Osteoblast (primary cell): ENCODE results near the gene EGLN1. TPM values are rescaled to one million over a fixed set of nuclear protein-coding genes. Genes with fewer than 3 reads are reported as not detected.
A peak's percentile ranks its signal among the peaks of the same experiment; 100 is the strongest.

Experiments
- DNase-seq: peaks from one replicate; pipeline ENCODE4 v3.0.0; 2011; ENCODE audit warnings: low spot score, mixed read lengths; ENCODE audit not compliant: insufficient read length; ENCODE audit errors: missing footprints
- H2AFZ ChIP-seq: 2 replicates; pipeline ENCODE4 v1.6.0; 2011; ENCODE audit warnings: mild to moderate bottlenecking, low read length
- H3K27ac ChIP-seq: 2 replicates; pipeline ENCODE4 v1.5.1; 2011; ENCODE audit warnings: mild to moderate bottlenecking, low read depth, low read length, moderate library complexity
- H3K27me3 ChIP-seq: 2 replicates; pipeline ENCODE4 v1.6.0; 2012; ENCODE audit warnings: mild to moderate bottlenecking, control low read depth, inconsistent platforms, low read length, moderate library complexity; ENCODE audit not compliant: insufficient read depth
- H3K36me3 ChIP-seq: 2 replicates; pipeline ENCODE4 v1.5.1; 2011; ENCODE audit warnings: mild to moderate bottlenecking, low read length, control low read depth, moderate library complexity; ENCODE audit not compliant: insufficient read depth
- H3K4me1 ChIP-seq: 2 replicates; pipeline ENCODE4 v1.5.1; 2011; ENCODE audit warnings: mild to moderate bottlenecking, low read length, control low read depth, moderate library complexity; ENCODE audit not compliant: insufficient read depth
- H3K4me2 ChIP-seq: 2 replicates; pipeline ENCODE4 v1.6.0; 2011; ENCODE audit warnings: mild to moderate bottlenecking, low read length; ENCODE audit not compliant: insufficient read depth
- H3K4me3 ChIP-seq: fragments of 200-600 bp; sonication (generic); 3 replicates; pipeline ENCODE4 v1.5.1; 2012; ENCODE audit warnings: mild to moderate bottlenecking, low read length, inconsistent platforms; ENCODE audit not compliant: insufficient read depth
- H3K79me2 ChIP-seq: 2 replicates; pipeline ENCODE4 v1.6.0; 2012; ENCODE audit warnings: mild to moderate bottlenecking, low read length, control low read depth, inconsistent platforms; ENCODE audit not compliant: insufficient read depth
- H3K9me3 ChIP-seq: 2 replicates; pipeline ENCODE4 v1.5.1; 2011; ENCODE audit warnings: low read depth, low read length, control low read depth
- H4K20me1 ChIP-seq: 2 replicates; pipeline ENCODE4 v1.6.0; 2012; ENCODE audit warnings: mild to moderate bottlenecking, low read length, control low read depth; ENCODE audit not compliant: insufficient read depth
- total RNA-seq: library from RNA; depleted of rRNA; stranded (reverse); fragments of >200 nt; gene quantifications from 2 replicates; pipeline ENCODE4 v1.2.3, GENCODE V29; 2012
- TF ChIP-seq, protein P1 (sequence below): IDR thresholded peaks from 2 replicates; pipeline ENCODE4 v1.5.1; 2011; ENCODE audit warnings: mild to moderate bottlenecking, low read depth, low read length, moderate library complexity; ENCODE audit errors: extremely low read depth

EGLN1 gene
- total RNA-seq, 1 donor: 52.5 TPM

DNA sequence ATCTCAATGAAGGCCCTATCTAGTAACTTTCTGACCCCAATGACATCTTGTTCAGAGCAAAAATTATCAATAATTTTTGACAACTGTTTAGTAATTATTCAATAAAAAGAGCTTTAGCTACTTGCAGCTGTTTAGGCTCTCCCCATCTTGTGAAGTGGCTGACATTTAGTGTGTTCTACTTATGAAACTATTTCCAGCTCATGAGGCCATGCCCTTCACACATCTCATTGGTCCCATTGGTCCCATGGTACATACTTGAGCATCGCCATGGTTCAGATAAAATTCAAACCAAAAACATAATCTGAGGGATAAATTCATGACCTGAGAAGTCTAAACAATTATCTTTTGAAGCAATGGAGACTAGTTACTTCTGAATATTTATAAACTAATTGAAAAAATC, 59.8 kb downstream of the EGLN1 start:
- H3K9me3 ChIP-seq: no peaks in the 10 kb centered on the region
- no peak overlapping the region for H3K4me3 ChIP-seq
- no peaks in the 10 kb centered on the region for H3K27me3 ChIP-seq
- no peak overlapping the region for H2AFZ ChIP-seq
- peaks cover 11% of the 10 kb centered on the region for H3K4me1 ChIP-seq
- TF ChIP-seq, protein P1, sequence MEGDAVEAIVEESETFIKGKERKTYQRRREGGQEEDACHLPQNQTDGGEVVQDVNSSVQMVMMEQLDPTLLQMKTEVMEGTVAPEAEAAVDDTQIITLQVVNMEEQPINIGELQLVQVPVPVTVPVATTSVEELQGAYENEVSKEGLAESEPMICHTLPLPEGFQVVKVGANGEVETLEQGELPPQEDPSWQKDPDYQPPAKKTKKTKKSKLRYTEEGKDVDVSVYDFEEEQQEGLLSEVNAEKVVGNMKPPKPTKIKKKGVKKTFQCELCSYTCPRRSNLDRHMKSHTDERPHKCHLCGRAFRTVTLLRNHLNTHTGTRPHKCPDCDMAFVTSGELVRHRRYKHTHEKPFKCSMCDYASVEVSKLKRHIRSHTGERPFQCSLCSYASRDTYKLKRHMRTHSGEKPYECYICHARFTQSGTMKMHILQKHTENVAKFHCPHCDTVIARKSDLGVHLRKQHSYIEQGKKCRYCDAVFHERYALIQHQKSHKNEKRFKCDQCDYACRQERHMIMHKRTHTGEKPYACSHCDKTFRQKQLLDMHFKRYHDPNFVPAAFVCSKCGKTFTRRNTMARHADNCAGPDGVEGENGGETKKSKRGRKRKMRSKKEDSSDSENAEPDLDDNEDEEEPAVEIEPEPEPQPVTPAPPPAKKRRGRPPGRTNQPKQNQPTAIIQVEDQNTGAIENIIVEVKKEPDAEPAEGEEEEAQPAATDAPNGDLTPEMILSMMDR: no peak
- no peak overlapping the region for H3K4me2 ChIP-seq
- no peak for DNase-seq
- no peaks in the 10 kb centered on the region for H3K36me3 ChIP-seq
- H3K27ac ChIP-seq: no peak overlapping the region
- H4K20me1 ChIP-seq: no peaks in the 10 kb centered on the region
- no peaks in the 10 kb centered on the region for H3K79me2 ChIP-seq

DNA sequence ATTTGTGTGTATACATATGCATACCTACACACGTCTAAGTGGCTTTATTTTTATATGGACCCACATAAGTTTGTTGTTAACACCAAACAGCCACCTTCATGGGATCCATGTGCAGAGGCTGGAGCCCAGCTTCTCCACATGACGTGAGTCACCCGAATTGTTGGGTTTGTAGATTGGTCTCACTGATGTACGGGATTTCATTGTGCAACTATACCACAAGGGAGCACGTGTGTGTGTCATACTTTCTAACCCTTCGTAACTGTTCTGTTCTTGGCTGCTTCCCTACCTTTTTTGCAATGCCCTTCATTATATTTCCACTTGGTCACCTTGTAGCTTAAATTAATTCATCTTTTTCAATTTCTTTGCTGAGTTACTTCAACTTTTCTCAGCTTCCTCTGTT, 63.0 kb downstream of the EGLN1 start:
- Histone ChIP-seq H3K27ac (peak overlapping the region; percentile 48), H3K79me2 (no peaks in the 10 kb centered on the region), H3K4me2 (no peak overlapping the region), H3K9me3 (no peaks in the 10 kb centered on the region), H3K36me3 (no peaks in the 10 kb centered on the region), H4K20me1 (no peaks in the 10 kb centered on the region), H3K4me1 (peaks cover 17% of the 10 kb centered on the region), H2AFZ (no peak overlapping the region), H3K27me3 (no peaks in the 10 kb centered on the region), H3K4me3 (no peak overlapping the region)
- peak; percentile 67 for DNase-seq
- TF ChIP-seq, protein P1: no peak

DNA sequence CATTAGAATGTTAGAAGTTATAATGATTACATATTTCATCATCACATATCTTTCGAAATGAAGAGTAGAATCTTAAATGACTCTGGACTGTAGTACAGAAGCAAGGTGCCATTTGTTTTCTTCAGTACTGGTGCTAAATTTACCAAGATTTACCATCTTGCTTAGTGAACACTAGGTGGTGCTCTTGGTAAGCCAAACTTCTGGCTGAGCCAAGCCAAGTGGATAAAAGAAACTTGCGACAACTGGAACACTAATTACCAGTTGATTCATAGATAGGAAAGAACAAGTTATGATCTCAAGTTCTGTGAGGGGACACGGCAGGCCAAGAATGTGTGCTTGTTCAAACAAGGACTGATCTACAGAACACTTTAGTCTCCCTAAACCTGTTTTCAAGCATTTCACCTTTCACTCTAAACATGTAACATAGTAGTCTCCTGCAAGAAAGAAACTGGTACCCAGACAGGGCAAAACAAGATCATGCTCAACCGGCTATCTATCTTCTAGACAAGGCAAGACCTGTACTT, 64.2 kb downstream of the EGLN1 start:
- H3K36me3 ChIP-seq: peaks cover 5% of the 10 kb centered on the region
- no peak overlapping the region for H2AFZ ChIP-seq
- no peaks in the 10 kb centered on the region for H4K20me1 ChIP-seq
- H3K9me3 ChIP-seq: no peaks in the 10 kb centered on the region
- no peaks in the 10 kb centered on the region for H3K27me3 ChIP-seq
- no peaks in the 10 kb centered on the region for H3K79me2 ChIP-seq
- H3K27ac ChIP-seq: peak overlapping the region; percentile 19
- peaks cover 17% of the 10 kb centered on the region for H3K4me1 ChIP-seq
- DNase-seq: peak; percentile 53
- TF ChIP-seq, protein P1: peak; percentile 80
- peak overlapping the region; percentile 49 for H3K4me2 ChIP-seq
- H3K4me3 ChIP-seq: no peak overlapping the region

DNA sequence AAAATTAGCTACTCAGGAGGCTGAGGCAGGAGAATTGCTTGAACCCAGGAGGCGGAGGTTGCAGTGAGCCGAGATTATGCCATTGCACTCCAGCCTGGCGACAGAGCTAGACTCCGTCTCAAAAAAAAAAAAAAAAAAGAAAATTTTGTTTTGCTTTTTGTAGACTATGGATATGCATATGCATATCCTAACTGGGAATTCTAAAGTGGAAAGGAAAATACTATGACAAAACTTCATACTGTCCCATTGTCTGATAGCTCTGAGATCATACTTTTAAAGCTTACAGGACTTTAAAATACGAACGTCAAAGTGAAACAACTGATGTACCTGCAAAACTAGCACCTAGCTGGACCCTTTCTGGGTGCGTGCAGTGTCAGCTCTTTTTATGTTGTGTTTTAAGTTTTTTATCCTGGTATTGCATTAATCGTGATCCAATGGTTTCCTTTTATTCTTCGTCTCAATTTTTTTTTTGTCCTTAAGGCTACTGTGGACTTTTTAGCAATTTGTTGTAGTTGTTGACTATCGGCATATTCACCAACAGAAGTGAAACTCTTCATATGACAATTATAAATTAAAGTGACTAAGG, 64.8 kb downstream of the EGLN1 start:
- Histone ChIP-seq H3K4me3 (no peak overlapping the region), H3K9me3 (no peaks in the 10 kb centered on the region), H3K79me2 (no peaks in the 10 kb centered on the region), H3K27ac (no peak overlapping the region), H3K4me2 (peak overlapping the region; percentile 49), H3K27me3 (no peaks in the 10 kb centered on the region), H4K20me1 (no peaks in the 10 kb centered on the region), H3K4me1 (peaks cover 17% of the 10 kb centered on the region), H3K36me3 (peaks cover 11% of the 10 kb centered on the region), H2AFZ (no peak overlapping the region)
- DNase-seq: no peak
- TF ChIP-seq, protein P1: no peak
